ENCODE data around the gene GIPC1.
"Not testable (repeated sequence)": the region's sequence is repeated elsewhere in the genome, so short reads cannot be mapped to it uniquely, and the experiment has no call there.

Gene GIPC1

DNA sequence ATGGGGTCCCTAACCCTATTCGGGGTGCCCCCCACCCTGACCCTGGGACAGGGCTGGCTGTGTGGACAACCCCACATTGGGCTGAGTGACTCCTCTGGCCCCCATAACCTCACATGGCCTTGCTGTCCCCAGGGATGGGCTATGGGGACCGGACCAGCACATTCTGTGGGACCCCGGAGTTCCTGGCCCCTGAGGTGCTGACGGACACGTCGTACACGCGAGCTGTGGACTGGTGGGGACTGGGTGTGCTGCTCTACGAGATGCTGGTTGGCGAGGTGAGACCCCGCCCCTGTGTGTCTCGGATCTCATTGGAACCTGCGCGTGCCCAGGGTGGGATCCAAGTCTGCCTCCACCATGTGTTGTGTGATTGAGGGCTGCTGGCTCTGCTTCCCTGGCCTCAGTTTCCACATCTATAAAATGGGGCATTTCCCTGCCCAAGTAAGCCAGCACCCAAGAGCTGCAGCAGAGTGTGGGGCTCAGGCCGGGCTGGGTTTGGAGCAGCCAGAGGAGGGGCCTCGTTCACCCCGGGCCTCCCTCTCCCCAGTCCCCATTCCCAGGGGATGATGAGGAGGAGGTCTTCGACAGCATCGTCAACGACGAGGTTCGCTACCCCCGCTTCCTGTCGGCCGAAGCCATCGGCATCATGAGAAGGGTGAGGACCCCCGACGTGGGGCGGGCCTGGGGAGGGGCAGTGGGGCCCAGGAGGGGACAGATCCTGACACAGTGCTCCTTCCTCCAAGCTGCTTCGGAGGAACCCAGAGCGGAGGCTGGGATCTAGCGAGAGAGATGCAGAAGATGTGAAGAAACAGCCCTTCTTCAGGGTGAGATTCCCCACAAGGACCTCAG, 25.7 kb downstream of the GIPC1 start:
- DNase-seq, result no peak

DNA sequence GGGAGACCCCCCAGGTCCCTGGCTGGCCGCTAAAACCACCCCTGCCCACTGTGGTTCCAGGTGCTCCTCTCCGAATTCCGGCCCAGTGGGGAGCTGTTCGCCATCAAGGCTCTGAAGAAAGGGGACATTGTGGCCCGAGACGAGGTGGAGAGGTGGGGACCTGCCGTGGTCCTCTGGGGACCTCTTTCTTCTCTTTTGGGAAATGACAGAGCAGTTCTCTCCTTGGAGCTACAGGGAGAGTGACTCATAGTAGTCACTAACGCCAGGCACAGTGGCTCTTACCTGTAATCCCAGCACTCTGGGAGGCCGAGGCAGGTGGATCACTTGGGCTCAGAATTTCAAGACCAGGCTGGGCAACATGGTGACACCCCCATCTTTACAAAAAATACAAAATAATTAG, 28.1 kb downstream of the GIPC1 start:
- DNase-seq, result no peak

DNA sequence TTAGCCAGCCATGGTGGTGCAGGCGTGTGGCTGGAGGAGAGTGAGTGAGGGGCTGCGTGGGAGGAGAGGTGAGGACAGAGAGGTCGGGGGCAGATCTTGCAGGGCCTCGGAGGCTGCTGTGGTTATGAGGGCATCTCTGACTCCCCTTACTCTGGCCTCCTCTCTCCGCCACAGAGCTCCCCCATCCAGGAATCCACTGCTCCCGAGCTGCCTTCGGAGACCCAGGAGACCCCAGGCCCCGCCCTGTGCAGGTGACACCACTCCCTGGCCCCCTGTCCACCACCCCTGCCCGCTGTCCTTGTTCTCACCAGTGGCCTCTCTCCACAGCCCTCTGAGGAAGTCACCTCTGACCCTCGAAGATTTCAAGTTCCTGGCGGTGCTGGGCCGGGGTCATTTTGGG, 28.5 kb downstream of the GIPC1 start:
- DNase-seq, result no peak

DNA sequence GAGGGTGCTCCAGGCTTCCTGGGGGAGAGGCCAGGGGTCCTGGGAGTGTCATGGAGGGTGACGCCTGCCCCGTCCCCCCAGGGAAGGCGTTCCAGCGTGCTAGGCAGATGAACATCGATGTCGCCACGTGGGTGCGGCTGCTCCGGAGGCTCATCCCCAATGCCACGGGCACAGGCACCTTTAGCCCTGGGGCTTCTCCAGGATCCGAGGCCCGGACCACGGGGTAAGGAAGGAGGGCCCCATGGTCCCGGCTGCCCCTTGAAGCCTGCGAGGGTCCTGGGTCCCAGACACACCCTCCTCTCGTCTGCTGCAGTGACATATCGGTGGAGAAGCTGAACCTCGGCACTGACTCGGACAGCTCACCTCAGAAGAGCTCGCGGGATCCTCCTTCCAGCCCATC, 32.2 kb downstream of the GIPC1 start:
- no peak for DNase-seq

DNA sequence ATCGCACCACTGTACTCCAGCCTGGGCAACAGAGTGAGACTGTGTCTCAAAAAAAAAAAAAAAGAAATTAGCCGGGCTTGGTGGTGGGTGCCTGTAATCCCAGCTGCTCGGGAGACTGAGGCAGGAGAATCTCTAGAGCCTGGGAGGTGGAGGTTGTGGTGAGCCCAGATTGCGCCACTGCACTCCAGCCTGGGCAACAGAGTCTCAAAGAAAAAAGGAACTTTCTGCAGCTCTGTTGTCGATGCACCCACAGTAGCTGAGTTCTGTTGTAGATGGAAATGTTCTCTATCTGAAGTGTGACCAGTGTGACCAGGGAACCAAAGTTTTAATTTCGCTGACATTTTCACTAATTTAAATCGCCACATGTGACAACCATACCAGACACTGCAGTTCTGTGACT, 33.5 kb downstream of the GIPC1 start:
- not testable (repeated sequence) for DNase-seq

DNA sequence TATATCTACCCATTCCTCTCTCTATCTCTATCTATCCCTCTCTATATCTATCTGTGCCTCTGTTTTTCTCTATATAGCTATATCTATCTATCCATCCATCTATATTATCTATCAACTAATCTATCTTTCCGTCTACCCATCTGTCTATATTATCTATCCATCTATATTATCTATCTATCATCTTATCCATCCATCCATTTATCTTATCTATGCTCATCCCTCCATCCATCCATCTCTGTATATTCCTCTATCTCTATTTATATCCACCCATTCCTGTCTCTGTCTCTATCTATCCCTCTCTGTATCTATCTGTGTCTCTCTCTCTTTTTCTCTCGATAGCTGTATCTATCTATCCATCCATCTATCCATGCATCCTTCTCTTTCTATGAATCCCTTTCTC, 35.0 kb downstream of the GIPC1 start:
- DNase-seq, result no peak

DNA sequence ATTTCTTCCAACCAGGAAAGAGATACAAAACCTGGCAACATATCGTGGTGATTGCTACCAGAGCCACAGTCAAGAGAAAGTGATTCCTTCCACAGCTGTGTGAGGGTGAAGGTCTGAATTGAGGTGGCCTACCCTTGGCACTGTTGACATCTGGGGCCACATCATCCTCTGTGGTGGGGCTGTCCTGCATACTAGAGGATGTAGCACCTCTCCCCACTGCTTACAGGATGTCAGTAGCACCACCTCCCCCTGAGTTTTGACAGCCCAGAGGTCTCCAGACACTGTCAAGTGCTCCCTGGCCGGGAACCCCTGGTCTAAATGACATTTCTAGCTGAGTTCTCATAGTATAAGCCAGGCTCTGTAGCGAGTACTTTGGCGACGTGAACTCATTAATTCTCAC, 36.2 kb downstream of the GIPC1 start:
- DNase-seq, result no peak

DNA sequence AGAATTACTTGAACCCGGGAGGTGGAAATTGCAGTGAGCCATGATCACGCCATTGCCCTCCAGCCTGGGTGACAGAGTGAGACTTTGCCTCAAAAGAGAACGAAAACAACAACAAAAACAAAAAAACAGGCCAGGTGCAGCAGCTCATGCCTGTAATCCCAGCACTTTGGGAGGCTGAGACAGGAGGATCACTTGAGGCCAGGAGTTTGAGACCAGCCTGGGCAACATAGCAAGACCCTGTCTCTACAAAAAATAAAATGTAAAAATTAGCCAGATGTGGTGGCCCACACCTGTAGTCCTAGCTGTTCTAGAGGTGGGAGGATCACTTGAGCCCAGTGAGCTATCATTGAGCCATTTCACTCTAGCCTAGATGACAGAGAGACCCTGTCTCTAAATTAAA, 43.6 kb downstream of the GIPC1 start:
- not testable (repeated sequence) for DNase-seq

DNA sequence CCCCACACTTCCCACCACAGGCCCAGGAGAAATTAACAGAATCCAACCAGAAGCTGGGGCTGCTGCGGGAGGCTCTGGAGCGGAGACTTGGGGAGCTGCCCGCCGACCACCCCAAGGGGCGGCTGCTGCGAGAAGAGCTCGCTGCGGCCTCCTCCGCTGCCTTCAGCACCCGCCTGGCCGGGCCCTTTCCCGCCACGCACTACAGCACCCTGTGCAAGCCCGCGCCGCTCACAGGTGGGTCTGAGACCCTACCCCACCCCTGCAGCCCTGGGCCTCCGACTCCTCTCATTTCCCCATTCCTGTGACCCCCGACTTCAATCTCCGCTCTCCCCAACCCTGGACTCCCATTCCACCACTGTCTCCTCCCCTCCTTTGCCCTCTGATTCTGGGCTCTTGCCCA, 45.1 kb downstream of the GIPC1 start:
- DNase-seq, result no peak

DNA sequence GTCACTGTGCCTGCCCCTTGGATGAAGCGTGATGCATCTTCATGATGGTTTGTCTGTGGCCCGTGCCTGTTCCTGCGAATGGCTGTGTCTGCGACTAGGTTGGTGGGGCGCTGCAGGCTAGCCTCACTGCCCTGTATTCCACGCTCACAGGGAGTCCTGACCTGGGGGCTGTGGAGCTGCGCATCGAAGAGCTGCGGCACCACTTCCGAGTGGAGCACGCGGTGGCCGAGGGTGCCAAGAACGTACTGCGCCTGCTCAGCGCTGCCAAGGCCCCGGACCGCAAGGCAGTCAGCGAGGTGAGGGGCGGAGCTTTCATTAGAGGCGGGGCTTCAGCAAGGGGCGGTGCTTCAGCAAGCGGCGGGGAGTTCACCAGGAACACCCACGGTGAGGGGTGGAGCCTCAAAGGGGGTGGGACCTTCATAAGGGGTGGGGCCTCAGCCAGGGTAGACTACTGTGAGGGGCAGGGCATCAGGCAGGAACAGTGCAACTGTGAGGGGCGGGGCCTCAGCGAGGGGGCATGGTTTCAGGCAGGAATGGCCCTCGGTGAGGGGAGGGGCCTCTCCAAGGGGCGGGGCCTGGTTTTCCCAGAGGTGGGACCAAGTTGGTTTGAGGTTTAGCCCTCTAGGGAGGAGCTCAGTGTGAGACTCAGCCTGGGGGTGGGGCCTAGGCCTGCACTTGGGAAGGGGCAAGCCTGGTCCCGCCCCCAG, 45.6 kb downstream of the GIPC1 start:
- DNase-seq, result peak; percentile 55

DNA sequence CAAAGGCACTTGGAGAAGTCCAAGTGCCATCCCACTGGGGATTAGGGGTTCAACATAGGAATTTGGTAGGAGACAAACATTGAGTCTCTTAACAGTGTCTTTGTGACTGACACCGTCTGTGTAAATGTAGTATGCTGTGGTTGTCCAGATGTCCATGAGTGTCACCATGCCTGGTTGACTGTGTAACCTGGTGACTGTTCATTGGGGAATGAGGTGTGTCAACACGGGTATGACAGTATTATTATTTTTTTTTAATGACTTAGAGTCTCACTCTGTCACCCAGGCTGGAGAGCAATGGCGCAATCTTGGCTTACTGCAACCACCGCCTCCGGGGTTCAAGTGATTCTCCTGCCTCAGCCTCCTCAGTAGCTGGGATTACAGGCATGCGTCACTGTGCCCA, 46.6 kb downstream of the GIPC1 start:
- DNase-seq, result no peak

DNA sequence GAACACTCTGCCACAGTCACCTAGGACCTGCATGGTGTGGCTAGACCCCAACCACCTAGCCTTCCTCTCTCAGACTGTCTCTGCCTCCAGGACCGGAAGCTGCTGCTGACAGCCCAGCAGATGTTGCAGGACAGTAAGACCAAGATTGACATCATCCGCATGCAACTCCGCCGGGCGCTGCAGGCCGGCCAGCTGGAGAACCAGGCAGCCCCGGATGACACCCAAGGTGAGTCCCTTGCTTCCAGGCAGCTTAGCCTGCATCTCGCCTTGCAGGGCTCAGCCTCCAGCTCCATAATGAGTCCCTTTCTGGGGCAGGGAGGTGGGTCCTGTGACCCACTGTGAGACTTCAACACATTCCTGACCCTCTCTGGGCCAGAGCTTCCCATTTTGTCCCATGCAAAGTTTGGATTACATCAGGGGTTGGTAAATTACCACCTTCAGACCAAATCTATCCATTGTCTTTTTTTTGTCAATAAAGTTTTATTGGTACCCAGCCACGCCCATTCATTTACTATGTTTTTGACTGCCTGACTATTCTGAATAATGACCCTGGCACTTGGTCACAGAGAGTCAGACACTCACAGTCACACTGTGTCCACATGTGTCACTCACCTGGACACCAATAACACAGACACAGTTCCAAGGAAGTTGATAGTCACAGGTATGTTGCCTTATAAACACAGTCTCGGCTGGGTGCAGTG, 49.4 kb downstream of the GIPC1 start:
- DNase-seq, result no peak

DNA sequence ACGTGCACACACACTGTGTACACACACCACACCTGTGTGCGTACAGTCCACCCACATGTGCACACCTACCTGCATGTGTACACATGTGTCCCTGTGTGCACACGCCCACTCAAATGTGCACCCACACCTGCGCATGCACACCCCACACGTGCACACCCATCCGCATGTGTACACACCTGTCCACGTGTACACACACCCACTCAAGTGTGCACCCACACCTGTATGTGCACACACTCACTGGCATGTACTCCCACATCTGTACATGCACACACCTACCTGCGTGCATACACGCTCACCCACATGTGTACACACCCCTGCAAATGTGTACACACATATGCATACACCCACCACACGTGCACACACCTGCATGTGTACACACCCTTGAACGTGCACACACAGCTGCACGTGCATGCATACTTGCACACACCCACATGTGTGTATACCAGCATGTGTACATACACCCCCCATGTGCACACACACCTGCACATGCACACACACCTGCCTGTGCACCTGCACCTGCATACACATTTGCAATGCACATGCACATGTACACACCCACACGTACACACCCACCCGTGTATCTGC, 52.2 kb downstream of the GIPC1 start:
- no peak for DNase-seq

DNA sequence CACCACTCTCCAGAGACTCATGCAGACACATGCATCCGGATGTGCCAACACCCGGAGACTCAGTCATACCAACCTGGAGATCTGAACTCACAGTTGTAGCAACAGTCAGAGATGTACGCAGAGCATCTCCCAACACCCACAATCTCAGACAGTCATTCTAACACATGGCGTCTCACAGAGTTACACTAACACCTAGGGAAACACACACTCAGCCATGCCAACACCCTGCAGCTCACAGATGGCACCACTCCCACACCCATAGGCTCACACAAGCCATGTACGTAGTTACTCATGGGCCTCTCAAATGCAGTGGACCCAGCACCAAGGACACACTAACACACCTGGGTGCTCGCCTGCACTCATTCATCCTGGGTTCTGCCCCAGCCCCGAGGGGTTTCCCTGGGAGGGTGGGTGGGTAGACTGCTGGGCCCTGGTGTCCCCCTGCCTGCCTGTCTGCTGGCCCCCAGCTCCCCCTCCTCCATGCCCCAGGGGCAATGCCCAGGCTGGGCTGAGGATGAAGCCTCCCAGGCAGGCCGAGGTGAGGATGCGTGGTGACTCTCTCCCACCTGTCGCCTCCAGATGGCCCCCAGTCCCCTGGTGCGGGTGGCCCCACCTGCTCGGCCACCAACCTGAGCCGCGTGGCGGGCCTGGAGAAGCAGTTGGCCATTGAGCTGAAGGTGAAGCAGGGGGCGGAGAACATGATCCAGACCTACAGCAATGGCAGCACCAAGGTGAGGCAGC, 52.9 kb downstream of the GIPC1 start:
- DNase-seq, result no peak

DNA sequence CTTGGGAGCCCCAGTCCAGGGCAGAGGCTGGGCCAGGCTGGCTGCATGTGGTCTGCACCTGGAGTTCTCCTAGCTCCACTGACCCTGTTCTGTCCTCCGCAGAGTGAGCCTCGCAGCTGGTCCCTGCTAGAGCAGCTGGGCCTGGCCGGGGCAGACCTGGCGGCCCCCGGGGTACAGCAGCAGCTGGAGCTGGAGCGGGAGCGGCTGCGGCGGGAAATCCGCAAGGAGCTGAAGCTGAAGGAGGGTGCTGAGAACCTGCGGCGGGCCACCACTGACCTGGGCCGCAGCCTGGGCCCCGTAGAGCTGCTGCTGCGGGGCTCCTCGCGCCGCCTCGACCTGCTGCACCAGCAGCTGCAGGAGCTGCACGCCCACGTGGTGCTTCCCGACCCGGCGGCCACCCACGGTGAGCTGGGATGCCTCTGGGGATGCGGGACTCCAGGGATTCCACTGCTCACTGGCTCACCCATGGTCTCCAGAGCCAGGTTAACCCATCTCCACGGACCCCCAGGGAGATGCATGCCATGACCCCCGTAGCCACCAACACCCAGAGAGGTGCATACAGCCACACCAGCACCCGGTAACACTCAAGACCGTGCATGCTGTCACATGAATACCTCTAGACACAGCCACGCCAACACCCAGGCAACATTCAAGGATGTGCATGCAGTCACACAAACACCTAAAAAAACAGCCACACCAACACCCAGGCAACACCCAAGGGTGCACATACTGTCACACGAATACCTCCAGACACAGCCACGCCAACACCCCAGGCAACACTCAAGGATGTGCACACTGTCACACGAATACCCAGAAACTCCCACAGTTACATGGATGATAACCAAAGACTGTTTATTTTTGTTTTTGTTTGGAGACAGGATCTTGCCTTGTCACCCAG, 54.6 kb downstream of the GIPC1 start:
- no peak for DNase-seq

DNA sequence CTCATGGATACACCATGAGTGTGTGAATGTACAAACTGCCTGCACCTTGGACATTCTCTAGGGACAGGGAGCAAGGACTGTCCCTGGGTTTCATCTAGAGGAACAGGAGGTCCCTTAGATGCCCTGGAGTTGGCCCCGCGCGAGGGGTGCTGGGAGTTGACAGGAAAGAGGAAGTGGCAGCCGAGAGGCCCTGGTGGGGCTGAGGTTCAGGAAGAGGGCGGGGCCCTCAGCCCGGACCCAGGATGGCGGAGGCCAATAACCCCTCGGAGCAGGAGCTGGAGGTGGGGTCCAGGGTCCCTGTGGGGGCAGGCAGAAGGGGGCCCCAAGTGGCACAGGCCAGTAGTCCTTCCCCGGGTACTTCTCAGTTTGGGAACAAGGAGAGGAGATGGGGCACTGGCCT, 55.9 kb downstream of the GIPC1 start:
- DNase-seq, result peak; percentile 70

DNA sequence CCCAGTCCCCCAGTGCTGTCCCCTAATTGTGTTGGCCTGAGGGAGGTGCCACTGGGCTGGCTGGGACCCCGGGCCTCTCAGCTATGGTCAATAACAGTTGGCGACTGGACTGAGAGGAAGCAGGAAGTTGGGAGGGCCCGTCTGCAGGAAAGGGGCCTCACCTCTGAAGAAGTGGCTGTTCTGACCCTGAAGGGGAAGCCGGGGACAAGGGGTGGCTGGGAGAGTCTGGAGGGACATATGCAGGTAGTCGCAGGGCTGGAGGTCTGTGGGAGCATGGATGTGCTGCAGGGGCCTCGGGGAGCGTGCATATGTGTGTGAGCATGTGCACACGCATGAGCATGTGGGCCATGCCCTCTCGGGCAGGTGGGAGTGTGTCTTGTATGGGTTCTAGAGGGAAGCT, 56.9 kb downstream of the GIPC1 start:
- no peak for DNase-seq

DNA sequence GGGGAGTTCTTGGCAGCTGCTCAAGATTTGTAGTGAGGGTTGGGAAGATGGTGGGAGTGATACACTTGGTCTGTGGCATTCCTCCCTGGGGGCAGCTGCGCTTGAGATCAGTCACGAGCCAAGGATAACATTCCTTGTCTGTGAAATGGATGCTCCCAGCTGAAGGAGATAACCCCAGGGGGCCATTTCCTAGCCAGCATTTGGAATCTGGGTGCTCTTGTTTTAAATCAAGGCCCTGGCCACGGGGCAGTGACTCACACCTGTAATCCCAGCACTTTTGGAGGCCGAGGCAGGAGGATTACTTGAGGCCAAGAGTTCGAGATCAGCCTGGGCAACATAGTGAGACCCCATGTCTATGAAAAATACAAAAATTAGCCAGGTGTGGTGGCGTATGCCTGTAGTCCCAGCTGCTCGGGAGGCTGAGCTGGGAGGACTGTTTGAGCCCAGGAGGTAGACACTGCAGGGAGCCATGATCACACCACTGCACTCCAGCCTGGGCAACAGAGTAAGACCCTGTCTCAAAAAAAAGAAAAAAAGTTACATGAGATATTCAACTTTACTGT, 58.3 kb downstream of the GIPC1 start:
- DNase-seq, result no peak

DNA sequence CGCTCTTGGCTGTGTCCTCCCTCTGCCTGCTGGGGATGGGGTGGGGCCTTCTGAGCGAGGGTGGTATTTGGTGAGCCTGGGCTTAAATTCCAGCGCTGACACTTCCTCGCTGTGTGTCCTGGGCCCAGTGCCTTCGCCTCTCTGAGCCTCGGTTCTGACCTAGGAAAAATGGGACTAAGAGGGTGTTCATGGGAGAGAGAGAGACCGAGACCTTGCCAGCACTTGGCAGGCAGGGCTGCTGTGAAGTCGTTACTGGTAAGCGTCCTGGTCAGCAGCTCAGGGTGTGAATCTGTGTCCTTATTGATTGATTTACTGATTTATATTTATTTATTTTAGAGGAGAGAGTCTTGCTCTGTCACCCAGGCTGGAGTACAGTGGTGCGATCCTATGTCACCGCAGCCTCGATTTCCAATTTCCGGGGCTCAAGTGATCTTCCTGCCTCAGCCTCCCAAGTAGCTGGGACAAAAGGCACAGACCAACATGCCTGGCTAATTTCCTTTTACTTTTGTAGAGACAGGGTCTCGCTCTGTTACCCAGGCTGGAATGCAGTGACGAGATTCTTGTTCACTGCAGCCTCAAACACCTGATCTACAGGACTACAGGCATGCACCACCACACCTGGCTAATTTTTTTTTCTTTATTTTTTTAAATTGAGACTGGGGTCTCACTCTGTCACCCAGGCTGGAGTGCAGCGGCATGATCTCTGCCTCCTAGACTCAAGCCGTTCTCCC, 60.4 kb downstream of the GIPC1 start:
- DNase-seq, result no peak

DNA sequence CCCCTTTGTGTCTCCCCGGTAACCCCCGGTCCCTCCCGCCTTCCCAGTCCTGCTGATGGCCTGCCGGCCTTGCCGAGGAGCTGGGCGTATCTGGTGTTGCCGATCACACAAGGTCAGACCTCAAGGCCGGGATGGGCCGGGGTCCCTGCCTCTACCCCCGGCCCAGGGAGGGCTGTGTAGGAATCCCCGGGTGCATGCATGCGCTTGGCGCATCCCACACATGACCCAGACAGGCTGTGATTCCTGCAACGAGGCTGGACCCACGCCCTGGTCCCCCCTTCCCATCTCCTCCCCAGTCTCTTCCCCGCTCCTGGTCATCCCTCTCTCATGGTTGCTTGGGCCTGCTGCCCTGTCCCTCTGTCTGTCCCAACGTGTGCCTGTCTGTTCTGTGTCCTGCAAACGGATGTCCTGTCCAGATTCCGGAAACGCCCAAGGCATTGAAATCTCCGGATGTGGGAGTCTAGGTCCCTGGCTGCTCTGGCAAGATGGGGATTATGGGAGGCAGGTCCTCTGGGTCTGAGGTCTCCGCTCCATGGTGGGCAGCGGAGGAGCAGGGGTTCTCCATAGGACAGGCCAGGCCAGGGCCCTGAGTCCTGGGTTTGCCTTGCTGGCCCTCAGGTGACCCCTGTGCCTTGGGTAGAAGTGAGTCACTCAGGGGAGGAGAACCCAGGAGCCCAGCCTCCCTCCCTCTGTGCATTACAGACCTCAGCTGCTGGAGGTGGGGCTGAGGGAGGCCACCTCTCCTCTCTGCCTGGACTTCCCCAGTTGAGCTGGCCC, 61.2 kb downstream of the GIPC1 start:
- no peak for DNase-seq
